Fibroblast of gingiva (primary cell): ENCODE results near the gene CALR3.

Experiments
- DNase-seq: peaks from one replicate; pipeline ENCODE4 v3.0.0-alpha.2; 2011; ENCODE audit warnings: low read depth

Gene CALR3

GRCh38 chr19:16429066-16429758, 66.8 kb downstream of the CALR3 start:
- no peak for DNase-seq
